ENCODE measurements around the gene REG3G. TPM values are rescaled to one million over a fixed set of nuclear protein-coding genes. Genes with fewer than 3 reads are reported as not detected.

REG3G gene
- total RNA-seq, 2 experiments from 2014 or later: not detected

GRCh38 chr2:78993518-78994148 lies 31.9 kb upstream of the REG3G start:
- H4K20me1 ChIP-seq (ENCODE audit: insufficient read depth, low read length): no peaks in the 10 kb centered on the region
- H3K36me3 ChIP-seq (ENCODE audit: insufficient read depth, low read length): no peaks in the 10 kb centered on the region
- CTCF ChIA-PET (ENCODE audit: unreplicated experiment): no interaction called here
- no peak for DNase-seq (ENCODE audit: low spot score)
- H3K9me3 ChIP-seq (ENCODE audit: low read length): no peaks in the 10 kb centered on the region
- no peak overlapping the region for H3K4me3 ChIP-seq (ENCODE audit: low read depth, low read length, poor library complexity, severe bottlenecking)
- H3K79me2 ChIP-seq (ENCODE audit: insufficient read depth, low read depth, low read length): no peaks in the 10 kb centered on the region
- intact Hi-C loops (cut with micrococcal nuclease; ENCODE audit: unreplicated experiment): no loop called here
- H3K9me2 ChIP-seq (ENCODE audit: insufficient read depth, low read length): no peaks in the 10 kb centered on the region
- H2AFZ ChIP-seq (ENCODE audit: low read length): no peak overlapping the region
- no peak overlapping the region for H3K4me2 ChIP-seq (ENCODE audit: low read length)
- TF ChIP-seq EZH2phosphoT487 (IDR thresholded peaks at IDR 0.05; ENCODE audit: borderline replicate concordance, low read depth, low read length): no peak
- TF ChIP-seq CTCF (conservative IDR thresholded peaks at IDR 0.05; ENCODE audit: low read length): no peak
- no TSS peak for BruUV-seq (replicated peaks)
- no peaks in the 10 kb centered on the region for H3K4me1 ChIP-seq (ENCODE audit: insufficient read depth, low read length, poor library complexity, severe bottlenecking)
- POLR2A ChIA-PET: no interaction called here
- H3K27ac ChIP-seq (ENCODE audit: low read depth, low read length, poor library complexity, severe bottlenecking): no peak overlapping the region

GRCh38 chr2:78994789-78995188 lies 30.7 kb upstream of the REG3G start:
- intact Hi-C loops (cut with micrococcal nuclease; ENCODE audit: unreplicated experiment): loop anchor here (5.0 kb wide), 1 partner anchor 642 kb away; no protein-coding TSS in a partner anchor
- TF ChIP-seq EZH2phosphoT487 (IDR thresholded peaks at IDR 0.05; ENCODE audit: borderline replicate concordance, low read depth, low read length): no peak
- peak; percentile 45 for TF ChIP-seq CTCF (conservative IDR thresholded peaks at IDR 0.05; ENCODE audit: low read length)
- POLR2A ChIA-PET: interaction anchor here (0.6 to 1.7 kb wide), 2 partner anchors 14 to 590 kb away, joined by 3 to 4 read pairs; no protein-coding TSS in a partner anchor
- H3K79me2 ChIP-seq (ENCODE audit: insufficient read depth, low read depth, low read length): no peaks in the 10 kb centered on the region
- H3K9me2 ChIP-seq (ENCODE audit: insufficient read depth, low read length): no peaks in the 10 kb centered on the region
- H2AFZ ChIP-seq (ENCODE audit: low read length): no peak overlapping the region
- CTCF ChIA-PET (ENCODE audit: unreplicated experiment): no interaction called here
- peaks cover 3% of the 10 kb centered on the region for H3K4me1 ChIP-seq (ENCODE audit: insufficient read depth, low read length, poor library complexity, severe bottlenecking)
- no peak for DNase-seq (ENCODE audit: low spot score)
- H3K4me3 ChIP-seq (ENCODE audit: low read depth, low read length, poor library complexity, severe bottlenecking): no peak overlapping the region
- no peak overlapping the region for H3K27ac ChIP-seq (ENCODE audit: low read depth, low read length, poor library complexity, severe bottlenecking)
- no peaks in the 10 kb centered on the region for H3K36me3 ChIP-seq (ENCODE audit: insufficient read depth, low read length)
- BruUV-seq (replicated peaks): no TSS peak
- no peaks in the 10 kb centered on the region for H4K20me1 ChIP-seq (ENCODE audit: insufficient read depth, low read length)
- no peak overlapping the region for H3K4me2 ChIP-seq (ENCODE audit: low read length)
- no peaks in the 10 kb centered on the region for H3K9me3 ChIP-seq (ENCODE audit: low read length)

GRCh38 chr2:78999406-78999805 lies 26.1 kb upstream of the REG3G start:
- DNase-seq (ENCODE audit: low spot score): peak; percentile 65
- no peak overlapping the region for H3K4me2 ChIP-seq (ENCODE audit: low read length)
- no peaks in the 10 kb centered on the region for H3K36me3 ChIP-seq (ENCODE audit: insufficient read depth, low read length)
- H3K4me1 ChIP-seq (ENCODE audit: insufficient read depth, low read length, poor library complexity, severe bottlenecking): peaks cover 17% of the 10 kb centered on the region
- no peak overlapping the region; the same call in 1 of the 2 replicates for H2AFZ ChIP-seq (ENCODE audit: low read length)
- no peaks in the 10 kb centered on the region for H3K9me2 ChIP-seq (ENCODE audit: insufficient read depth, low read length)
- POLR2A ChIA-PET: interaction anchor here (0.6 to 0.9 kb wide), 4 partner anchors 12 to 1674 kb away, joined by 3 to 5 read pairs (median 4); no protein-coding TSS in a partner anchor
- no peaks in the 10 kb centered on the region for H4K20me1 ChIP-seq (ENCODE audit: insufficient read depth, low read length)
- TF ChIP-seq EZH2phosphoT487 (IDR thresholded peaks at IDR 0.05; ENCODE audit: borderline replicate concordance, low read depth, low read length) (no peak), CTCF (conservative IDR thresholded peaks at IDR 0.05; ENCODE audit: low read length) (peak; percentile 82)
- H3K27ac ChIP-seq (ENCODE audit: low read depth, low read length, poor library complexity, severe bottlenecking): no peak overlapping the region
- no TSS peak for BruUV-seq (replicated peaks)
- H3K9me3 ChIP-seq (ENCODE audit: low read length): no peaks in the 10 kb centered on the region
- no peak overlapping the region for H3K4me3 ChIP-seq (ENCODE audit: low read depth, low read length, poor library complexity, severe bottlenecking)
- no peaks in the 10 kb centered on the region for H3K79me2 ChIP-seq (ENCODE audit: insufficient read depth, low read depth, low read length)
- intact Hi-C loops (cut with micrococcal nuclease; ENCODE audit: unreplicated experiment): loop anchor here (1.0 to 5.0 kb wide), 2 partner anchors 326 to 647 kb away; no protein-coding TSS in a partner anchor
- CTCF ChIA-PET (ENCODE audit: unreplicated experiment): no interaction called here
